ENCODE data around the gene CHN1. TPM values are rescaled to one million over a fixed set of nuclear protein-coding genes. Genes with fewer than 3 reads are reported as not detected.

Gene CHN1
- polyA plus RNA-seq (2013), result 7.3 and 8.7 TPM in 2 replicates

- peaks cover 7% of the 10 kb centered on the region for H3K79me2 ChIP-seq (ENCODE audit: control insufficient read depth, insufficient read depth, low read length, poor library complexity)
- peak within 1 kb of the TSS; percentile 86 for H3K4me3 ChIP-seq (ENCODE audit: low read depth, low read length)
- peak within 1 kb of the TSS; percentile 80 for H2BK5ac ChIP-seq (ENCODE audit: low read depth, low read length, poor library complexity)
- H2AK5ac ChIP-seq (ENCODE audit: low read length), result no peak within 1 kb of the TSS
- no peaks in the 10 kb centered on the region for H3K9me3 ChIP-seq (ENCODE audit: insufficient read depth, low read depth, low read length)
- peak within 1 kb of the TSS; percentile 80 for H3K4me2 ChIP-seq (ENCODE audit: low read length)
- peak within 1 kb of the TSS; percentile 93 for H3K18ac ChIP-seq (ENCODE audit: low read length)
- H3K14ac ChIP-seq (ENCODE audit: low read length), result peak within 1 kb of the TSS; percentile 88
- peak within 1 kb of the TSS; percentile 91 for H3K27ac ChIP-seq (ENCODE audit: low read depth, low read length)
- peak; percentile 34 to 62 for DNase-seq
- H3K4ac ChIP-seq (ENCODE audit: low read depth, low read length), result peak within 1 kb of the TSS; percentile 72
- no CpG with 5 or more reads among the region's 89 CpGs for WGBS (ENCODE audit: extremely low coverage, insufficient coverage, insufficient read length)
- peak within 1 kb of the TSS; percentile 89 for H4K12ac ChIP-seq (ENCODE audit: low read depth, low read length)
- H2BK120ac ChIP-seq (ENCODE audit: insufficient read depth, low read length, poor library complexity), result peak within 1 kb of the TSS; percentile 90
- no peaks in the 10 kb centered on the region for H3K36me3 ChIP-seq (ENCODE audit: control insufficient read depth in 1 of 2, insufficient read depth in 2 of 2, low read length in 2 of 2)
- H3K27me3 ChIP-seq (ENCODE audit: insufficient read depth, low read length), result no peaks in the 10 kb centered on the region
- H2BK12ac ChIP-seq (ENCODE audit: low read length), result peak within 1 kb of the TSS; percentile 39
- H3K4me1 ChIP-seq (ENCODE audit: control insufficient read depth in 1 of 2, insufficient read depth in 2 of 2, low read length in 2 of 2), result no peaks in the 10 kb centered on the region
- no peak within 1 kb of the TSS for H3K23ac ChIP-seq (ENCODE audit: low read length)
- peaks cover 8% of the 10 kb centered on the region for H3K79me1 ChIP-seq (ENCODE audit: low read length)
- H3K9ac ChIP-seq (ENCODE audit: low read length), result peak within 1 kb of the TSS; percentile 64
- peak within 1 kb of the TSS; percentile 88 for H2AFZ ChIP-seq (ENCODE audit: insufficient read depth, low read length, poor library complexity)
- H4K8ac ChIP-seq (ENCODE audit: low read depth, low read length), result peak within 1 kb of the TSS; percentile 80
- peak within 1 kb of the TSS; percentile 92 for H4K91ac ChIP-seq (ENCODE audit: low read depth, low read length)
Observed at GRCh38 chr2:175004980-175005732, at the start of gene CHN1. Gene CHN1 (minus strand): TSS chr2:175005381. CDS start chr2:175004912, 469 bp downstream.

GRCh38 chr2:175054340-175054739 is 49.2 kb upstream of the CHN1 start:
- H3K4ac ChIP-seq (ENCODE audit: low read depth, low read length), result no peak overlapping the region
- no peak overlapping the region for H4K91ac ChIP-seq (ENCODE audit: low read depth, low read length)
- WGBS (ENCODE audit: extremely low coverage, insufficient coverage, insufficient read length), result no CpG with 5 or more reads among the region's 4 CpGs

DNA sequence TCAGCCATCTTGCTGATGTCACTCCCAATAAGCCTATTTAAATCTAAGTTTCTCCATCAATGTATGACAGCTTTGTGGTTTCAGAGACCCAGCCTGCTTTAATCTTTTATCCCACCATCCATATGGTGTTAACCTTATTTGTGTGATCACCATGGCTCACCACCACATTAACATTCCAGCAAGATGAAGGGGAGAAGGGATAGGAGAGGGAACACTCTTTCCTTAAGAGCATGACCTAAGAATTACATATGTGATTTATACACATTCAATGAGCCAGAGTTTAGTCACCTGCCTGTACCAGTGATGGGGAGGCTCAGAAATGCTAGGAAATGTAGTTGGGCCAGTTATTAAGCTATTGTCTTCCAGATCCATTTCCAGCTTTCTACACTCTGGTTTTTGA is 44.5 kb upstream of the CHN1 start:
- no peak overlapping the region for H3K14ac ChIP-seq (ENCODE audit: low read length)
- H3K79me1 ChIP-seq (ENCODE audit: low read length), result no peaks in the 10 kb centered on the region
- no peak overlapping the region for H3K23ac ChIP-seq (ENCODE audit: low read length)
- no peak overlapping the region for H3K9ac ChIP-seq (ENCODE audit: low read length)
- DNase-seq, result no peak
- H4K8ac ChIP-seq (ENCODE audit: low read depth, low read length), result no peak overlapping the region
- no peak overlapping the region for H2BK120ac ChIP-seq (ENCODE audit: insufficient read depth, low read length, poor library complexity)
- no peaks in the 10 kb centered on the region for H3K4me1 ChIP-seq (ENCODE audit: control insufficient read depth in 1 of 2, insufficient read depth in 2 of 2, low read length in 2 of 2)
- no peak overlapping the region for H4K12ac ChIP-seq (ENCODE audit: low read depth, low read length)
- H3K4me3 ChIP-seq (ENCODE audit: low read depth, low read length), result no peak overlapping the region
- H2AFZ ChIP-seq (ENCODE audit: insufficient read depth, low read length, poor library complexity), result no peak overlapping the region
- no peak overlapping the region for H2AK5ac ChIP-seq (ENCODE audit: low read length)
- no peaks in the 10 kb centered on the region for H3K9me3 ChIP-seq (ENCODE audit: insufficient read depth, low read depth, low read length)
- no peak overlapping the region for H3K4ac ChIP-seq (ENCODE audit: low read depth, low read length)
- no peak overlapping the region for H3K4me2 ChIP-seq (ENCODE audit: low read length)
- no peaks in the 10 kb centered on the region for H3K79me2 ChIP-seq (ENCODE audit: control insufficient read depth, insufficient read depth, low read length, poor library complexity)
- no peaks in the 10 kb centered on the region for H3K27me3 ChIP-seq (ENCODE audit: insufficient read depth, low read length)
- H3K36me3 ChIP-seq (ENCODE audit: control insufficient read depth in 1 of 2, insufficient read depth in 2 of 2, low read length in 2 of 2), result no peaks in the 10 kb centered on the region
- H2BK12ac ChIP-seq (ENCODE audit: low read length), result no peak overlapping the region
- no peak overlapping the region for H3K27ac ChIP-seq (ENCODE audit: low read depth, low read length)
- H4K91ac ChIP-seq (ENCODE audit: low read depth, low read length), result no peak overlapping the region
- no peak overlapping the region for H3K18ac ChIP-seq (ENCODE audit: low read length)
- no peak overlapping the region for H2BK5ac ChIP-seq (ENCODE audit: low read depth, low read length, poor library complexity)

More at GRCh38 chr2:175054340-175054739, 49.2 kb upstream of the CHN1 start:
- H3K4me2 ChIP-seq (ENCODE audit: low read length), result no peak overlapping the region
- no peaks in the 10 kb centered on the region for H3K36me3 ChIP-seq (ENCODE audit: control insufficient read depth in 1 of 2, insufficient read depth in 2 of 2, low read length in 2 of 2)
- no peak overlapping the region for H3K23ac ChIP-seq (ENCODE audit: low read length)
- H4K12ac ChIP-seq (ENCODE audit: low read depth, low read length), result no peak overlapping the region
- H2BK12ac ChIP-seq (ENCODE audit: low read length), result no peak overlapping the region
- H3K27ac ChIP-seq (ENCODE audit: low read depth, low read length), result no peak overlapping the region
- H3K9ac ChIP-seq (ENCODE audit: low read length), result no peak overlapping the region
- H3K14ac ChIP-seq (ENCODE audit: low read length), result no peak overlapping the region
- no peak for DNase-seq
- H3K4me1 ChIP-seq (ENCODE audit: control insufficient read depth in 1 of 2, insufficient read depth in 2 of 2, low read length in 2 of 2), result no peaks in the 10 kb centered on the region
- no peak overlapping the region for H3K4me3 ChIP-seq (ENCODE audit: low read depth, low read length)
- no peaks in the 10 kb centered on the region for H3K79me1 ChIP-seq (ENCODE audit: low read length)
- H3K27me3 ChIP-seq (ENCODE audit: insufficient read depth, low read length), result no peaks in the 10 kb centered on the region
- H3K18ac ChIP-seq (ENCODE audit: low read length), result no peak overlapping the region
- H3K79me2 ChIP-seq (ENCODE audit: control insufficient read depth, insufficient read depth, low read length, poor library complexity), result no peaks in the 10 kb centered on the region
- H2AFZ ChIP-seq (ENCODE audit: insufficient read depth, low read length, poor library complexity), result no peak overlapping the region
- no peak overlapping the region for H2AK5ac ChIP-seq (ENCODE audit: low read length)
- H3K9me3 ChIP-seq (ENCODE audit: insufficient read depth, low read depth, low read length), result no peaks in the 10 kb centered on the region
- no peak overlapping the region for H2BK120ac ChIP-seq (ENCODE audit: insufficient read depth, low read length, poor library complexity)
- H2BK5ac ChIP-seq (ENCODE audit: low read depth, low read length, poor library complexity), result no peak overlapping the region
- no peak overlapping the region for H4K8ac ChIP-seq (ENCODE audit: low read depth, low read length)

DNA sequence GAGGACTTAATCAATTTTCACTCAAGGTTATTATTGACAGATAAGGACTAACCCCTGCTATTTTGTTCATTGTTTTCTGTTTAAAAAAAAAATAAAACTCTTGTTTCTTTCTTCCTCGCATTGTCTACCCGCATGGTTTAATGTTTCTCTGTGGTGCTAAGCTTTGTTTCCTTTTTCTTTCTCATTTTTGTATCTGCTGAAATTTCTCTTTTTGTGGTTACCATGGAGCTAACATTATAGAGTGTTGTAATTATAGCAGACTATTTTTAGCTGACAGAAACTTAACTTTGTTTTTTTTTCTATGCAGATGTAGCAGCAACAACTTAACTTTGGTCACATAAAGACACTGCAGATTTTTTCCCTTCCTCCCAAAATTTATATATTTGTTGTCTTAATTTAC is 43.1 kb upstream of the CHN1 start:
- Histone ChIP-seq H3K79me2 (ENCODE audit: control insufficient read depth, insufficient read depth, low read length, poor library complexity) (no peaks in the 10 kb centered on the region), H3K27me3 (ENCODE audit: insufficient read depth, low read length) (no peaks in the 10 kb centered on the region), H4K91ac (ENCODE audit: low read depth, low read length) (no peak overlapping the region), H2AK5ac (ENCODE audit: low read length) (no peak overlapping the region), H3K23ac (ENCODE audit: low read length) (no peak overlapping the region), H2AFZ (ENCODE audit: insufficient read depth, low read length, poor library complexity) (no peak overlapping the region), H4K8ac (ENCODE audit: low read depth, low read length) (no peak overlapping the region), H2BK120ac (ENCODE audit: insufficient read depth, low read length, poor library complexity) (no peak overlapping the region), H2BK5ac (ENCODE audit: low read depth, low read length, poor library complexity) (no peak overlapping the region), H3K14ac (ENCODE audit: low read length) (no peak overlapping the region), H3K4me2 (ENCODE audit: low read length) (no peak overlapping the region), H3K18ac (ENCODE audit: low read length) (no peak overlapping the region), H3K4ac (ENCODE audit: low read depth, low read length) (no peak overlapping the region), H2BK12ac (ENCODE audit: low read length) (no peak overlapping the region), H3K36me3 (ENCODE audit: control insufficient read depth in 1 of 2, insufficient read depth in 2 of 2, low read length in 2 of 2) (no peaks in the 10 kb centered on the region), H4K12ac (ENCODE audit: low read depth, low read length) (no peak overlapping the region), H3K4me3 (ENCODE audit: low read depth, low read length) (no peak overlapping the region), H3K79me1 (ENCODE audit: low read length) (no peaks in the 10 kb centered on the region), H3K4me1 (ENCODE audit: control insufficient read depth in 1 of 2, insufficient read depth in 2 of 2, low read length in 2 of 2) (no peaks in the 10 kb centered on the region), H3K9ac (ENCODE audit: low read length) (no peak overlapping the region), H3K9me3 (ENCODE audit: insufficient read depth, low read depth, low read length) (no peaks in the 10 kb centered on the region), H3K27ac (ENCODE audit: low read depth, low read length) (no peak overlapping the region)
- no CpG with 5 or more reads among the region's 2 CpGs for WGBS (ENCODE audit: extremely low coverage, insufficient coverage, insufficient read length)
- DNase-seq, result no peak
